Activated naive CD4-positive, alpha-beta T cell treated with anti-CD3 and anti-CD28 coated beads, Interleukin-2, amount 10 ng/mL, durations not matched to agents 7 days and 5 days (primary cell): ENCODE results near the gene WNT1.
A peak's percentile ranks its signal among the peaks of the same experiment; 100 is the strongest.

Source experiments
- CTCF ChIA-PET: fragments of 350-600 bp; sonication (Branson Sonifier 250); formaldehyde crosslinking; loops from one replicate; lab custom pipeline; 2021; ENCODE audit warnings: antibody characterized with exemption; lab: Charles Lee
- DNase-seq: peaks from one replicate; pipeline ENCODE4 v3.0.0-alpha.2; 2020
- H3K27ac Mint-ChIP-seq: one replicate; pipeline ENCODE4 v1.8.0; 2021; ENCODE audit warnings: mild to moderate bottlenecking, moderate library complexity, mixed read lengths
- H3K27me3 Mint-ChIP-seq: one replicate; pipeline ENCODE4 v1.8.0; 2021; ENCODE audit warnings: mild to moderate bottlenecking, mixed read lengths
- H3K36me3 Mint-ChIP-seq: one replicate; pipeline ENCODE4 v1.8.0; 2021; ENCODE audit warnings: mixed read lengths
- H3K4me1 Mint-ChIP-seq: one replicate; pipeline ENCODE4 v1.8.0; 2021; ENCODE audit warnings: mixed read lengths
- H3K4me3 Mint-ChIP-seq: one replicate; pipeline ENCODE4 v1.8.0; 2021; ENCODE audit warnings: mild to moderate bottlenecking, moderate library complexity, mixed read lengths
- H3K9me3 Mint-ChIP-seq: one replicate; pipeline ENCODE4 v1.8.0; 2021; ENCODE audit warnings: mixed read lengths

The WNT1 gene

GRCh38 chr12:48979602-48980388, 1.7 kb downstream of the WNT1 start:
- Mint-ChIP-seq H3K4me1 (peaks cover 52% of the 10 kb centered on the region), H3K4me3 (peak overlapping the region; percentile 69), H3K27me3 (peaks cover 100% of the 10 kb centered on the region), H3K36me3 (peaks cover 11% of the 10 kb centered on the region), H3K9me3 (no peaks in the 10 kb centered on the region), H3K27ac (peak overlapping the region; percentile 68)
- DNase-seq = peak; percentile 62
- CTCF ChIA-PET = interaction anchor here (1.1 to 9.5 kb wide), 8 partner anchors 7 to 126 kb away, joined by 3 to 121 read pairs (median 25); partner anchors contain the start of genes ARF3, DDN, DDX23 and PRKAG1

- H3K4me3 Mint-ChIP-seq = peak overlapping the region; percentile 69
- peak overlapping the region; percentile 77 for H3K27ac Mint-ChIP-seq
- CTCF ChIA-PET = interaction anchor here (1.3 to 9.5 kb wide), 7 partner anchors 7 to 127 kb away, joined by 4 to 121 read pairs (median 36); partner anchors contain the start of genes ARF3, DDN, DDX23 and WNT10B
- peaks cover 11% of the 10 kb centered on the region for H3K36me3 Mint-ChIP-seq
- peaks cover 52% of the 10 kb centered on the region for H3K4me1 Mint-ChIP-seq
- no peaks in the 10 kb centered on the region for H3K9me3 Mint-ChIP-seq
- peaks cover 100% of the 10 kb centered on the region for H3K27me3 Mint-ChIP-seq
- peak; percentile 50 for DNase-seq
Measured at GRCh38 chr12:48980389-48980952, 2.3 kb downstream of the WNT1 start.

- Mint-ChIP-seq H3K36me3 (peaks cover 11% of the 10 kb centered on the region), H3K4me1 (peaks cover 52% of the 10 kb centered on the region), H3K4me3 (peak overlapping the region; percentile 69), H3K27me3 (peaks cover 100% of the 10 kb centered on the region), H3K9me3 (no peaks in the 10 kb centered on the region), H3K27ac (peak overlapping the region; percentile 77)
- peak; percentile 73 for DNase-seq
- CTCF ChIA-PET = interaction anchor here (0.6 to 9.5 kb wide), 6 partner anchors 11 to 112 kb away, joined by 3 to 121 read pairs (median 5); partner anchors contain the start of genes DDN and WNT10B
Measured at GRCh38 chr12:48980953-48981756, 3.0 kb downstream of the WNT1 start.

GRCh38 chr12:48981757-48982157, 3.6 kb downstream of the WNT1 start:
- Mint-ChIP-seq H3K27ac (no peak overlapping the region), H3K4me3 (peak overlapping the region; percentile 69), H3K27me3 (peaks cover 100% of the 10 kb centered on the region), H3K36me3 (peaks cover 11% of the 10 kb centered on the region), H3K9me3 (no peaks in the 10 kb centered on the region), H3K4me1 (peaks cover 52% of the 10 kb centered on the region)
- CTCF ChIA-PET = interaction anchor here (0.6 to 9.5 kb wide), 4 partner anchors 12 to 91 kb away, joined by 3 to 121 read pairs (median 20); partner anchors contain the start of genes DDN and WNT10B
- DNase-seq = no peak

GRCh38 chr12:48982397-48983080, 4.4 kb downstream of the WNT1 start:
- H3K9me3 Mint-ChIP-seq = no peaks in the 10 kb centered on the region
- CTCF ChIA-PET = interaction anchor here (1.4 to 9.5 kb wide), 3 partner anchors 13 to 81 kb away, joined by 3 to 121 read pairs (median 36); partner anchors contain the start of genes DDN and WNT10B
- peaks cover 48% of the 10 kb centered on the region for H3K4me1 Mint-ChIP-seq
- H3K27me3 Mint-ChIP-seq = peaks cover 100% of the 10 kb centered on the region
- H3K36me3 Mint-ChIP-seq = peaks cover 11% of the 10 kb centered on the region
- peak overlapping the region; percentile 69 for H3K4me3 Mint-ChIP-seq
- no peak overlapping the region for H3K27ac Mint-ChIP-seq
- no peak for DNase-seq

- H3K27ac Mint-ChIP-seq = no peak overlapping the region
- H3K9me3 Mint-ChIP-seq = no peaks in the 10 kb centered on the region
- CTCF ChIA-PET = interaction anchor here (2.1 to 3.7 kb wide), 2 partner anchors 8 to 12 kb away, joined by 4 to 56 read pairs; partner anchors contain the start of gene WNT1
- no peak for DNase-seq
- peaks cover 9% of the 10 kb centered on the region for H3K36me3 Mint-ChIP-seq
- no peak overlapping the region for H3K4me3 Mint-ChIP-seq
- peaks cover 32% of the 10 kb centered on the region for H3K4me1 Mint-ChIP-seq
- H3K27me3 Mint-ChIP-seq = peaks cover 100% of the 10 kb centered on the region
Measured at GRCh38 chr12:48985475-48985897, 7.4 kb downstream of the WNT1 start.

- DNase-seq = no peak
- Mint-ChIP-seq H3K27ac (no peak overlapping the region), H3K36me3 (peaks cover 7% of the 10 kb centered on the region), H3K9me3 (no peaks in the 10 kb centered on the region), H3K4me3 (no peak overlapping the region), H3K27me3 (peaks cover 100% of the 10 kb centered on the region), H3K4me1 (peaks cover 28% of the 10 kb centered on the region)
- CTCF ChIA-PET = interaction anchor here (2.1 to 3.7 kb wide), 2 partner anchors 8 to 12 kb away, joined by 4 to 56 read pairs; partner anchors contain the start of gene WNT1
Measured at GRCh38 chr12:48985901-48986300, 7.8 kb downstream of the WNT1 start.

GRCh38 chr12:48986720-48987291, 8.7 kb downstream of the WNT1 start:
- no peak overlapping the region for H3K4me3 Mint-ChIP-seq
- CTCF ChIA-PET = interaction anchor here (0.8 to 3.7 kb wide), 9 partner anchors 9 to 134 kb away, joined by 3 to 56 read pairs (median 11); partner anchors contain the start of genes DDX23, FKBP11, WNT1 and WNT10B
- H3K27ac Mint-ChIP-seq = no peak overlapping the region
- no peak for DNase-seq
- H3K4me1 Mint-ChIP-seq = peaks cover 19% of the 10 kb centered on the region
- H3K27me3 Mint-ChIP-seq = peaks cover 100% of the 10 kb centered on the region
- no peaks in the 10 kb centered on the region for H3K9me3 Mint-ChIP-seq
- H3K36me3 Mint-ChIP-seq = peaks cover 1% of the 10 kb centered on the region

GRCh38 chr12:48988030-48988649, 10.0 kb downstream of the WNT1 start:
- Mint-ChIP-seq H3K9me3 (no peaks in the 10 kb centered on the region), H3K27ac (no peak overlapping the region), H3K36me3 (no peaks in the 10 kb centered on the region), H3K4me3 (no peak overlapping the region), H3K27me3 (peaks cover 95% of the 10 kb centered on the region), H3K4me1 (peaks cover 9% of the 10 kb centered on the region)
- DNase-seq = peak; percentile 84
- CTCF ChIA-PET = interaction anchor here (0.5 to 3.7 kb wide), 49 partner anchors 9 to 250 kb away, joined by 3 to 56 read pairs (median 4); partner anchors contain the start of genes ARF3, DDN, DDX23 and FKBP11

GRCh38 chr12:48990552-48990951, 12.4 kb downstream of the WNT1 start:
- Mint-ChIP-seq H3K27me3 (peaks cover 95% of the 10 kb centered on the region), H3K4me1 (peaks cover 14% of the 10 kb centered on the region), H3K9me3 (no peaks in the 10 kb centered on the region), H3K36me3 (no peaks in the 10 kb centered on the region), H3K27ac (no peak overlapping the region), H3K4me3 (no peak overlapping the region)
- CTCF ChIA-PET = interaction anchor here (0.6 to 1.7 kb wide), 5 partner anchors 9 to 138 kb away, joined by 3 to 4 read pairs (median 4); partner anchors contain the start of gene WNT1
- no peak for DNase-seq

- Mint-ChIP-seq H3K4me1 (peaks cover 14% of the 10 kb centered on the region), H3K27me3 (peaks cover 95% of the 10 kb centered on the region), H3K27ac (no peak overlapping the region), H3K36me3 (no peaks in the 10 kb centered on the region), H3K9me3 (no peaks in the 10 kb centered on the region), H3K4me3 (no peak overlapping the region)
- no peak for DNase-seq
- CTCF ChIA-PET = interaction anchor here (0.6 to 12.7 kb wide), 9 partner anchors 8 to 278 kb away, joined by 3 to 121 read pairs (median 4); partner anchors contain the start of genes WNT1 and WNT10B
Measured at GRCh38 chr12:48991247-48992050, 13.3 kb downstream of the WNT1 start.
